Sigmoid colon (tissue), 7 donors: ENCODE results near the gene FNIP2. TPM values are rescaled to one million over a fixed set of nuclear protein-coding genes. Genes with fewer than 3 reads are reported as not detected.

Source experiments
- DNase-seq: peaks from one replicate; pipeline ENCODE4 v3.0.0-alpha.2; 2019
- H3K27ac ChIP-seq, 4 donors: fragments of 200-600 bp; sonication (generic); one replicate each; pipeline ENCODE4 v1.5.1; 2016 to 2019; ENCODE audit warnings: mild to moderate bottlenecking in 1 of 4
- H3K27me3 ChIP-seq, 3 donors: fragments of 200-600 bp; sonication (generic); one replicate each; pipeline ENCODE4 v1.5.1; 2019; ENCODE audit warnings: mild to moderate bottlenecking in 1 of 3
- H3K36me3 ChIP-seq, 4 donors: fragments of 200-600 bp; sonication (generic); one replicate each; pipeline ENCODE4 v1.5.1; 2016 to 2019
- H3K4me1 ChIP-seq, 4 donors: fragments of 200-600 bp; sonication (generic); one replicate each; pipeline ENCODE4 v1.5.1; 2017 to 2019
- H3K4me3 ChIP-seq, 4 donors: fragments of 200-600 bp; sonication (generic); one replicate each; pipeline ENCODE4 v1.5.1; 2017 to 2019; ENCODE audit warnings: mild to moderate bottlenecking in 2 of 4, moderate library complexity in 1 of 4
- H3K9me3 ChIP-seq, 4 donors: fragments of 200-600 bp in 3 of 4; sonication (generic) in 3 of 4; one replicate each; pipeline versions ENCODE4 v1.5.1 to v1.6.1; 2013 to 2019
- CTCF ChIP-seq, 4 experiments: fragments of 450-650 bp in 3 of 4; fragments of 200-600 bp in 1 of 4; IDR thresholded peaks; one replicate each; pipeline ENCODE4 v1.5.1; 2016 to 2019; ENCODE audit warnings: antibody characterized with exemption in 4 of 4, mild to moderate bottlenecking in 3 of 4, moderate library complexity in 2 of 4
- EP300 ChIP-seq, 4 donors: sonication (generic); formaldehyde crosslinking; IDR thresholded peaks; one replicate each; pipeline ENCODE4 v1.6.1; 2017; ENCODE audit warnings: antibody characterized with exemption in 4 of 4
- POLR2A ChIP-seq, 2 donors: fragments of 450-650 bp; IDR thresholded peaks; one replicate each; pipeline ENCODE4 v1.6.1; 2016; ENCODE audit warnings: antibody characterized with exemption in 2 of 2, mild to moderate bottlenecking in 2 of 2, moderate library complexity in 2 of 2
- POLR2AphosphoS5 ChIP-seq, 4 donors: sonication (generic); formaldehyde crosslinking; IDR thresholded peaks; one replicate each; pipeline ENCODE4 v1.6.1; 2017; ENCODE audit warnings: antibody characterized with exemption in 4 of 4
- WGBS, 2 donors: extraction: QIAGEN DNeasy Blood & Tissue Kit; methylation state at CpG; one replicate each; pipeline ENCODE4 v1.1.7; 2013; 5-methylcytosine and 5-hydroxymethylcytosine counted together
- intact Hi-C: fragments of 100-400 bp; cut with DNase I; formaldehyde crosslinking; loops from one replicate; pipeline ENCODE4 v1.15.1; 2023
- polyA plus RNA-seq, 3 donors: library from polyadenylated mRNA; stranded (reverse); fragments of 200-250 nt; gene quantifications; one replicate each; pipeline ENCODE4 v1.2.3, GENCODE V29; 2013
- total RNA-seq, 4 donors: library from RNA; depleted of rRNA; stranded (reverse); fragments of >200 nt; gene quantifications; one replicate each; pipeline ENCODE4 v1.1.0, GENCODE V29; 2016
- donor health status: healthy with polysubstance abuse.
- donor health status: Bipolar disorder and iron deficiency.
- donor health status: healthy.

Gene FNIP2
- total and polyA plus RNA-seq, 7 donors, result 14.4 to 38.9 (median 35.2) TPM

DNA sequence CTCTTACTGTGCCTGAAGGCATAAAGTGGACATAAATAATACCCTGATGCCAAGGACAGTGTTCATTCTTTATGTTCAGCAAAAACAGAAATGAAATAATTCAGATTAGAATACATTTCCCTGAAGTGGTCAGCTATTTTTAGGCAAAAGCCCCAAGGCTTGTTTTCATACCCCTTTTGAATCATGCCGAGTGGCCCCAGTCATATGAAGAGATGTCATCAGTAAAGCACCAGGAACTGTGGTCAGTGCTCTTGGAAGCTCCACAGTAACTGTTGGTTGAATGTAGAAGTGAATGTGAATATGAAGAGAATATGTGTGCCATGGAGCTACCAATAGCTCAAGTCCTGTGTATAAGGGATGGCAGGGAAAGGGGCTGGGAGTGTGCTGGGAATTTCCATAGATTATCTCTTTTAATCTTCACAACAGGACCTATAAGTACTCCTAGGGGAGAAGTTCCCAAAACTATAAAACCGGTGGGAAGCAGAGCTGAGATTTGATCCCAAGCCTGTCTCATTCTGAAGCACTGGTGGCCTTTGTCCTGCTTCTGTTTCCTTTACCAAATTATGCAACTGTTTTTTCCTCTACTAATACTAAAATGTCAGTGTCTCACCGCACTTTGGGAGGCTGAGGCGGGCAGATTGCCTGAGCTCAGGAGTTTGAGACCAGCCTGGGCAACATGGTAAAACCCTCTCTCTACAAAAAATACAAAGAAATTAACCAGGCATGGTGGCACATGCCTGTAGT, 52.6 kb downstream of the FNIP2 start:
- no peaks in the 10 kb centered on the region for H3K27me3 ChIP-seq
- no peaks in the 10 kb centered on the region for H3K36me3 ChIP-seq
- WGBS, 2 donors, result 83 to 85% methylated on average over 4 of the region's 4 CpGs
- no peak overlapping the region for H3K4me3 ChIP-seq
- TF ChIP-seq EP300 (IDR thresholded peaks at IDR 0.05) (no peak), POLR2AphosphoS5 (IDR thresholded peaks at IDR 0.05) (no peak), CTCF (IDR thresholded peaks at IDR 0.05) (no peak), POLR2A (IDR thresholded peaks at IDR 0.05) (no peak)
- peaks cover 0 to 71% (median 60%) of the 10 kb centered on the region in 4 donors for H3K4me1 ChIP-seq
- no peak for DNase-seq
- no peaks in the 10 kb centered on the region for H3K9me3 ChIP-seq
- peak overlapping the region in 2 of 4 donors; percentile 40 to 48 for H3K27ac ChIP-seq
- intact Hi-C loops, result no loop called here

GRCh38 chr4:158822348-158822747, 53.5 kb downstream of the FNIP2 start:
- Histone ChIP-seq H3K27me3 (no peaks in the 10 kb centered on the region), H3K4me1 (peaks cover 0 to 80% (median 65%) of the 10 kb centered on the region in 4 donors), H3K36me3 (no peaks in the 10 kb centered on the region), H3K27ac (no peak overlapping the region), H3K9me3 (no peaks in the 10 kb centered on the region), H3K4me3 (no peak overlapping the region)
- 83 to 88% methylated on average over 7 of the region's 7 CpGs for WGBS, 2 donors
- intact Hi-C loops, result no loop called here
- TF ChIP-seq POLR2AphosphoS5 (IDR thresholded peaks at IDR 0.05) (no peak), EP300 (IDR thresholded peaks at IDR 0.05) (no peak), POLR2A (IDR thresholded peaks at IDR 0.05) (no peak), CTCF (IDR thresholded peaks at IDR 0.05) (no peak)
- no peak for DNase-seq

- Histone ChIP-seq H3K9me3 (no peaks in the 10 kb centered on the region), H3K27ac (peak overlapping the region in 1 of 4 donors; percentile 46), H3K4me1 (peaks cover 0 to 79% (median 66%) of the 10 kb centered on the region in 4 donors), H3K36me3 (no peaks in the 10 kb centered on the region), H3K27me3 (no peaks in the 10 kb centered on the region), H3K4me3 (no peak overlapping the region)
- DNase-seq, result no peak
- peak in 1 of 4 donors; percentile 42 for TF ChIP-seq EP300 (IDR thresholded peaks at IDR 0.05)
- TF ChIP-seq POLR2A (IDR thresholded peaks at IDR 0.05), result no peak
- TF ChIP-seq POLR2AphosphoS5 (IDR thresholded peaks at IDR 0.05), result peak in 1 of 4 donors; percentile 52
- TF ChIP-seq CTCF (IDR thresholded peaks at IDR 0.05), result no peak
- 76 to 84% methylated on average over 3 of the region's 3 CpGs for WGBS, 2 donors
- intact Hi-C loops, result no loop called here
These were observed 54.6 kb downstream of the FNIP2 start for GRCh38 chr4:158823461-158823873.

DNA sequence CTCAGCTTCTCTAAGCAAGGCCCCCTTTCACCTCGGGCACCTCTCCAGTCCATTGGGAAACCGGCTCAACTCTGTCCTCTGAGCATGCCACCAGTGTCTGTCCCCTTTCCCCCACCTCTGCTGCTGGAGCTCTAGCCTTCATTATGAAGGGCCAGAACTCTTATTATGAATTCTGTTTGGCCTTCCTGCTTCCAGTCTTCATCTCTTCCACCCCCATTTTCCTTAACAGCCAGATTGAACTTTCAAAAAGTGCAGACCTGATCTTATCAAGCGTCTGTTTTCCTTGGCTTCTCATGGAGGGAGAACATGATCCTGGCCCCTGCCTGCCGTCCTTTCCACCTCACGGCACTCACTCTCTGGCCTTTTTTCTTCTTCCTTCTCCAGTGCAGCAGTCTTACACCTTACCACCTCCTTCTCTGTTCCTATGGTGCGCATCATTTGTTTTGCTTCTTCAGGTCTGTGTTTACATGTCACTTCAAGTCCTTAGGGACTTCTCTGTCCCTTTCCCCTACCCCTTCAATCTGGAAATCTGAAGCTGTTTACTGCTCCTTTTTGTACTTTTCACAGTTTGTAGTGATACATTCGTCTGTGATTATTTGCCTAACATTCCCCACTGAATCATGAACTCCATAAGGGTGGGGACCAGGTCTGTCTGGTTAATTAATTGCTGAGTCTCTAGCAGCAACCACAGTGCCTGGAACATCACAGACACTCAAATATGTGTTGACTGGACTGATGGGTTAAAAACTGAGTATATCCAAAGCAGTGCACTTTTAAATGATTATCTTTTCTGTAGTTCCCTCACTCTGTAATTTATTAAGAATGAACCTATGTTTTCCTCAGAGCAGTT, 55.8 kb downstream of the FNIP2 start:
- Histone ChIP-seq H3K9me3 (no peaks in the 10 kb centered on the region), H3K27ac (peak overlapping the region in 3 of 4 donors; percentile 14 to 48 (median 46)), H3K27me3 (no peaks in the 10 kb centered on the region), H3K4me1 (peaks cover 0 to 67% (median 60%) of the 10 kb centered on the region in 4 donors), H3K36me3 (peaks cover 0 to 8% (median 0%) of the 10 kb centered on the region in 4 donors), H3K4me3 (no peak overlapping the region)
- no peak for DNase-seq
- intact Hi-C loops, result no loop called here
- 37 to 70% methylated on average over 7 of the region's 7 CpGs for WGBS, 2 donors
- TF ChIP-seq POLR2A (IDR thresholded peaks at IDR 0.05) (no peak), POLR2AphosphoS5 (IDR thresholded peaks at IDR 0.05) (no peak), CTCF (IDR thresholded peaks at IDR 0.05) (no peak), EP300 (IDR thresholded peaks at IDR 0.05) (no peak)
